ENCODE data around the gene EFNB1.

GRCh38 chrX:68883800-68884199 lies 55.0 kb downstream of the EFNB1 start:
- no peak for TF ChIP-seq POLR2A (IDR thresholded peaks at IDR 0.05)
- TF ChIP-seq, protein P1, sequence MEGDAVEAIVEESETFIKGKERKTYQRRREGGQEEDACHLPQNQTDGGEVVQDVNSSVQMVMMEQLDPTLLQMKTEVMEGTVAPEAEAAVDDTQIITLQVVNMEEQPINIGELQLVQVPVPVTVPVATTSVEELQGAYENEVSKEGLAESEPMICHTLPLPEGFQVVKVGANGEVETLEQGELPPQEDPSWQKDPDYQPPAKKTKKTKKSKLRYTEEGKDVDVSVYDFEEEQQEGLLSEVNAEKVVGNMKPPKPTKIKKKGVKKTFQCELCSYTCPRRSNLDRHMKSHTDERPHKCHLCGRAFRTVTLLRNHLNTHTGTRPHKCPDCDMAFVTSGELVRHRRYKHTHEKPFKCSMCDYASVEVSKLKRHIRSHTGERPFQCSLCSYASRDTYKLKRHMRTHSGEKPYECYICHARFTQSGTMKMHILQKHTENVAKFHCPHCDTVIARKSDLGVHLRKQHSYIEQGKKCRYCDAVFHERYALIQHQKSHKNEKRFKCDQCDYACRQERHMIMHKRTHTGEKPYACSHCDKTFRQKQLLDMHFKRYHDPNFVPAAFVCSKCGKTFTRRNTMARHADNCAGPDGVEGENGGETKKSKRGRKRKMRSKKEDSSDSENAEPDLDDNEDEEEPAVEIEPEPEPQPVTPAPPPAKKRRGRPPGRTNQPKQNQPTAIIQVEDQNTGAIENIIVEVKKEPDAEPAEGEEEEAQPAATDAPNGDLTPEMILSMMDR (IDR thresholded peaks at IDR 0.05) = no peak

All from ovary (tissue), 3 donors.